ENCODE data around the gene WDR62. TPM values are rescaled to one million over a fixed set of nuclear protein-coding genes. Genes with fewer than 3 reads are reported as not detected.

The WDR62 gene
- polyA plus RNA-seq, 1 donor (not counting 4 experiments of a cell fraction or from before 2014, with no cell fraction given) = 2.3 TPM

GRCh38 chr19:36089847-36090246 lies 35.1 kb downstream of the WDR62 start:
- FAIRE-seq (no peak), DNase-seq (ENCODE audit: low read depth, low spot score) (no peak)
- dilution Hi-C loops (cut with MboI; ENCODE audit: extremely low pct_ligation_motif_present, low sequenced_read_pairs) = no loop called here
- H3K9ac ChIP-seq (ENCODE audit: control insufficient read depth, extremely low read depth, insufficient read depth, low read length) = no peak overlapping the region
- no peak for TF ChIP-seq EZH2 (IDR thresholded peaks at IDR 0.05; ENCODE audit: low read length)
- no peak for TF ChIP-seq CTCF (optimal IDR thresholded peaks at IDR 0.05 in 1 of 3, IDR thresholded peaks at IDR 0.05 in 1 of 3, conservative IDR thresholded peaks at IDR 0.05 in 1 of 3; ENCODE audit: extremely low read depth in 1 of 3, insufficient read depth in 2 of 3, low read length in 3 of 3)
- no peak overlapping the region for H3K4me2 ChIP-seq (ENCODE audit: control insufficient read depth, extremely low read depth, insufficient read depth, low read depth, low read length)
- no peaks in the 10 kb centered on the region for H3K9me1 ChIP-seq (ENCODE audit: control insufficient read depth, extremely low read depth, insufficient read depth, low read length)
- H3K36me3 ChIP-seq (ENCODE audit: control insufficient read depth in 2 of 2, extremely low read depth in 1 of 2, insufficient read depth in 2 of 2, low read length in 2 of 2) = peaks cover 4 to 9% of the 10 kb centered on the region in 2 experiments
- H3K27ac ChIP-seq (ENCODE audit: control insufficient read depth, insufficient read depth, low read length) = no peak overlapping the region
- no peaks in the 10 kb centered on the region for H3K9me3 ChIP-seq (ENCODE audit: control insufficient read depth, low read depth, low read length)
- H3K79me2 ChIP-seq (ENCODE audit: control insufficient read depth, insufficient read depth, low read length) = no peaks in the 10 kb centered on the region
- H3K4me1 ChIP-seq (ENCODE audit: control insufficient read depth, extremely low read depth, insufficient read depth, low read length) = no peaks in the 10 kb centered on the region
- H3K4me3 ChIP-seq (ENCODE audit: control insufficient read depth in 2 of 3, extremely low read depth in 1 of 3, insufficient read depth in 2 of 3, low read depth in 1 of 3, low read length in 3 of 3) = no peak overlapping the region
- H4K20me1 ChIP-seq (ENCODE audit: control insufficient read depth, extremely low read depth, insufficient read depth, low read length) = no peaks in the 10 kb centered on the region
- no peaks in the 10 kb centered on the region for H3K27me3 ChIP-seq (ENCODE audit: control insufficient read depth, extremely low read depth, insufficient read depth, low read length)
- H2AFZ ChIP-seq (ENCODE audit: control insufficient read depth, low read length) = no peak overlapping the region

- dilution Hi-C loops (cut with MboI; ENCODE audit: extremely low pct_ligation_motif_present, low sequenced_read_pairs) = no loop called here
- TF ChIP-seq EZH2 (IDR thresholded peaks at IDR 0.05; ENCODE audit: low read length) (no peak), CTCF (optimal IDR thresholded peaks at IDR 0.05 in 1 of 3, IDR thresholded peaks at IDR 0.05 in 1 of 3, conservative IDR thresholded peaks at IDR 0.05 in 1 of 3; ENCODE audit: extremely low read depth in 1 of 3, insufficient read depth in 2 of 3, low read length in 3 of 3) (no peak)
- Histone ChIP-seq H3K4me1 (ENCODE audit: control insufficient read depth, extremely low read depth, insufficient read depth, low read length) (no peaks in the 10 kb centered on the region), H3K27ac (ENCODE audit: control insufficient read depth, insufficient read depth, low read length) (no peak overlapping the region), H3K9ac (ENCODE audit: control insufficient read depth, extremely low read depth, insufficient read depth, low read length) (no peak overlapping the region), H3K79me2 (ENCODE audit: control insufficient read depth, insufficient read depth, low read length) (no peaks in the 10 kb centered on the region), H3K27me3 (ENCODE audit: control insufficient read depth, extremely low read depth, insufficient read depth, low read length) (no peaks in the 10 kb centered on the region), H4K20me1 (ENCODE audit: control insufficient read depth, extremely low read depth, insufficient read depth, low read length) (no peaks in the 10 kb centered on the region), H3K9me3 (ENCODE audit: control insufficient read depth, low read depth, low read length) (no peaks in the 10 kb centered on the region), H3K4me3 (ENCODE audit: control insufficient read depth in 2 of 3, extremely low read depth in 1 of 3, insufficient read depth in 2 of 3, low read depth in 1 of 3, low read length in 3 of 3) (no peak overlapping the region), H2AFZ (ENCODE audit: control insufficient read depth, low read length) (no peak overlapping the region), H3K36me3 (ENCODE audit: control insufficient read depth in 2 of 2, extremely low read depth in 1 of 2, insufficient read depth in 2 of 2, low read length in 2 of 2) (peaks cover 4 to 9% of the 10 kb centered on the region in 2 experiments), H3K4me2 (ENCODE audit: control insufficient read depth, extremely low read depth, insufficient read depth, low read depth, low read length) (no peak overlapping the region), H3K9me1 (ENCODE audit: control insufficient read depth, extremely low read depth, insufficient read depth, low read length) (no peaks in the 10 kb centered on the region)
- DNase-seq (ENCODE audit: low read depth, low spot score) (no peak), FAIRE-seq (no peak)
These were observed 36.4 kb downstream of the WDR62 start for GRCh38 chr19:36090910-36091695.
